HCT116 (cell line): ENCODE measurements around the gene HOXA2. TPM values are rescaled to one million over a fixed set of nuclear protein-coding genes. Genes with fewer than 3 reads are reported as not detected.
A peak's percentile ranks its signal among the peaks of the same experiment; 100 is the strongest.

Source experiments
- ATAC-seq: fragments of 200-7000 bp; cut with Tn5 transposase; 2 replicates; pipeline ENCODE4 v1.9.1; 2020; ENCODE audit warnings: mild to moderate bottlenecking, moderate library complexity
- BruUV-seq: library from RNA; stranded (reverse); fragments of 400-500 nt; replicated peaks from 2 replicates; lab custom pipeline; 2021; lab: Mats Ljungman, UMichigan
- CTCF ChIA-PET: fragments of 300-600 bp; sonication (Branson Sonifier 250); formaldehyde crosslinking; loops from one replicate; lab custom pipeline; 2021; ENCODE audit warnings: antibody characterized with exemption; lab: Charles Lee
- POLR2A ChIA-PET: fragments of 300-600, 350-600 bp; sonication (Branson Sonifier 250); formaldehyde crosslinking; loops from one replicate; lab custom pipeline; 2021; ENCODE audit warnings: antibody characterized with exemption; lab: Charles Lee
- RAD21 ChIA-PET, 2 experiments: fragments of 300-600 bp; sonication (Branson Sonifier 250); formaldehyde crosslinking; loops; one replicate each; lab custom pipeline; 2023; ENCODE audit warnings: low total read pairs in 2 of 2; ENCODE audit not compliant: uncharacterized antibody in 2 of 2, unreplicated experiment in 2 of 2, low non-redundant PET in 1 of 2; lab: Charles Lee
- DNase-seq: peaks from one replicate; pipeline ENCODE4 v3.0.0-alpha.2; 2010; ENCODE audit warnings: low read depth, low spot score
- H2AFZ ChIP-seq: fragments of 200-600 bp; shearing (Covaris generic), sonication (generic); 2 replicates; pipeline ENCODE4 v1.6.1; 2017; ENCODE audit warnings: low read depth, mixed run types, mixed read lengths, antibody characterized with exemption, low read length; ENCODE audit not compliant: poor library complexity, severe bottlenecking
- H3K27ac ChIP-seq: 2 replicates; pipeline ENCODE4 v1.5.1; 2012; ENCODE audit warnings: low read depth, low read length
- H3K27me3 ChIP-seq: fragments of 200-600 bp; sonication (generic); 2 replicates; pipeline ENCODE4 v1.6.1; 2016; ENCODE audit warnings: mixed run types, low read length, mixed read lengths; ENCODE audit not compliant: insufficient read depth
- H3K36me3 ChIP-seq, 2 experiments: fragments of 200-500 bp in 1 of 2; fragments of 200-600 bp in 1 of 2; sonication (Bioruptor generic) in 1 of 2; sonication (generic) in 1 of 2; 2 replicates each; pipeline versions ENCODE4 v1.5.1 to v1.6.1; 2014 to 2016; ENCODE audit warnings: low read length in 2 of 2, inconsistent platforms in 1 of 2, mixed read lengths in 1 of 2, mixed run types in 1 of 2; ENCODE audit not compliant: insufficient read depth in 2 of 2, control insufficient read depth in 1 of 2
- H3K4me1 ChIP-seq, 2 experiments: fragments of 200-600 bp in 1 of 2; sonication (generic) in 1 of 2; 2 replicates each; pipeline versions ENCODE4 v1.5.1 to v1.6.1; 2012 to 2017; ENCODE audit warnings: low read length in 2 of 2, inconsistent platforms in 1 of 2, mild to moderate bottlenecking in 1 of 2, mixed read lengths in 1 of 2, mixed run types in 1 of 2, moderate library complexity in 1 of 2; ENCODE audit not compliant: insufficient read depth in 2 of 2, control insufficient read depth in 1 of 2
- H3K4me2 ChIP-seq: fragments of 200-600 bp; sonication (generic); 2 replicates; pipeline ENCODE4 v1.6.1; 2017; ENCODE audit warnings: mixed run types, low read length, mixed read lengths
- H3K4me3 ChIP-seq, 2 experiments: fragments of 200-600 bp in 1 of 2; sonication (generic) in 1 of 2; replicated peaks in 1 of 2; 2 replicates each; pipeline ENCODE4 v1.5.1; 2011 to 2016; ENCODE audit warnings: low read length in 2 of 2, control low read depth in 1 of 2, low read depth in 1 of 2, mild to moderate bottlenecking in 1 of 2, mixed read lengths in 1 of 2, mixed run types in 1 of 2
- H3K79me2 ChIP-seq: fragments of 200-600 bp; sonication (generic); 2 replicates; pipeline ENCODE4 v1.6.1; 2017; ENCODE audit warnings: mild to moderate bottlenecking, mixed run types, low read length, moderate library complexity, mixed read lengths; ENCODE audit not compliant: insufficient read depth
- H3K9ac ChIP-seq: fragments of 200-600 bp; sonication (generic); 2 replicates; pipeline ENCODE4 v1.6.1; 2016; ENCODE audit warnings: low read length, mixed read lengths
- H3K9me2 ChIP-seq: fragments of 200-600 bp; sonication (generic), shearing (Covaris generic); 2 replicates; pipeline ENCODE4 v1.6.1; 2017; ENCODE audit warnings: mixed run types, mild to moderate bottlenecking, moderate library complexity; ENCODE audit not compliant: insufficient read depth
- H3K9me3 ChIP-seq, 2 experiments: fragments of 200-500 bp in 1 of 2; fragments of 200-600 bp in 1 of 2; sonication (Bioruptor generic) in 1 of 2; sonication (generic) in 1 of 2; 2 replicates each; pipeline ENCODE4 v1.6.1; 2014 to 2017; ENCODE audit warnings: low read length in 2 of 2, mixed read lengths in 2 of 2, inconsistent platforms in 1 of 2, low read depth in 1 of 2, mild to moderate bottlenecking in 1 of 2, mixed run types in 1 of 2, moderate library complexity in 1 of 2; ENCODE audit not compliant: control insufficient read depth in 1 of 2, insufficient read depth in 1 of 2
- H4K20me1 ChIP-seq: fragments of 200-600 bp; sonication (generic), shearing (Covaris generic); 2 replicates; pipeline ENCODE4 v1.6.1; 2017; ENCODE audit warnings: mixed run types, mild to moderate bottlenecking, moderate library complexity; ENCODE audit not compliant: insufficient read depth
- CBX3 ChIP-seq: IDR thresholded peaks from 2 replicates; pipeline ENCODE4 v1.6.1; 2012; ENCODE audit warnings: low read depth
- CEBPB ChIP-seq: IDR thresholded peaks from 2 replicates; pipeline ENCODE4 v1.6.1; 2012; ENCODE audit warnings: low read depth
- YY1 ChIP-seq: IDR thresholded peaks from 2 replicates; pipeline ENCODE4 v1.6.1; 2011; ENCODE audit warnings: low read length, low read depth, moderate library complexity, mild to moderate bottlenecking; ENCODE audit not compliant: insufficient replicate concordance; ENCODE audit errors: extremely low read depth
- intact Hi-C: fragments of 100-400 bp; cut with micrococcal nuclease; formaldehyde crosslinking; loops from 2 replicates; pipeline ENCODE4 v1.10.0; 2022
- total RNA-seq: library from RNA; stranded (reverse); gene quantifications from one replicate; pipeline ENCODE4 v1.2.1, GENCODE V29; 2021; ENCODE audit not compliant: unreplicated experiment

HOXA2 gene
- total RNA-seq, 1 experiment from 2014 or later: 0.57 TPM

DNA sequence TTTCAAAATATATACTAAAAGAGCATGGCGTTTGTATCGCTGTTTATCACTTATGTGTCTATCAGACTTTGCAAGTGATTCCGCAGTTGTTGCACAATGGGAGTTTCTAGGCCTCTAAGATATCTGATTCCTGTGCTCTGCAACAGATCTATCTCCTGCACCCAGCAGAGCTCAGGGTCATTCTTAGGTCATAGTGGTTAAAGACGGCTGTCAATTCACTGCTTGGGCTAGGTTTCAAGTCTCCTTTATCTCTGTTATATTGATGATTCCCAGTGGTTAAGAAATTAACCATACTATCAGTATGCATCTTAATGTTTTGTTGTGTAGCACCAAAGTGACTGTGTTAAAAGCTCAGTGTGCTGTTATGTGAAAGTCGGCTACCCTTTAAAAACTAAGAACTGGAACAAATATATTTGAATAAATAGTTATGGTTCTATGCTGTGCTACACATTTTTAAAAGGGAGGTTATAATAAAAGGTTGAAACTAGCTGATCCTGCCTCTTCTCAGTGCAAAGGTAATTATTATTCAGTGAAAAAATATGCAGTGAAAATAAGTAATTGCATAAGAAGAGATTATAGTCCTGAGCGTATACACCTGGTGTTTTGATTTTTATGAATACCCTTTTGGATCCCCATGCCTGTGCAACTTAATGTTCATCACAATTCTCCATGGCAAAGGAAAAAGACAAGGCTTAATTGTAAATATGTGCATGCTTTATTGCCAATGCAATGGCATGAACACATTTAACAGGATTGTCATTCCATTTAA is 30.7 kb downstream of the HOXA2 start:
- POLR2A ChIA-PET: no interaction called here
- Histone ChIP-seq H4K20me1 (no peaks in the 10 kb centered on the region), H3K36me3 (no peaks in the 10 kb centered on the region; a peak in 1 of 4 replicates), H3K79me2 (no peaks in the 10 kb centered on the region), H3K4me3 (no peak overlapping the region), H3K27ac (no peak overlapping the region), H3K9ac (no peak overlapping the region), H3K9me2 (no peaks in the 10 kb centered on the region), H3K27me3 (no peaks in the 10 kb centered on the region), H3K4me2 (peak overlapping the region; percentile 52), H3K4me1 (peaks cover 14 to 17% of the 10 kb centered on the region in 2 experiments), H3K9me3 (no peaks in the 10 kb centered on the region), H2AFZ (peak overlapping the region; percentile 64)
- CTCF ChIA-PET: no interaction called here
- intact Hi-C loops: no loop called here
- RAD21 ChIA-PET: no interaction called here
- BruUV-seq: no TSS peak
- no peak for DNase-seq
- peak; percentile 88 for ATAC-seq
- TF ChIP-seq CEBPB (peak; percentile 37), YY1 (no peak)

GRCh38 chr7:27068259-27068658 is 34.2 kb downstream of the HOXA2 start:
- POLR2A ChIA-PET: no interaction called here
- DNase-seq (no peak), ATAC-seq (no peak)
- Histone ChIP-seq H3K9me2 (no peaks in the 10 kb centered on the region), H3K4me2 (no peak overlapping the region), H3K4me3 (no peak overlapping the region), H3K4me1 (peaks cover 14 to 26% of the 10 kb centered on the region in 2 experiments), H3K79me2 (no peaks in the 10 kb centered on the region), H4K20me1 (no peaks in the 10 kb centered on the region), H3K9me3 (no peaks in the 10 kb centered on the region), H2AFZ (no peak overlapping the region), H3K27me3 (no peaks in the 10 kb centered on the region), H3K9ac (no peak overlapping the region), H3K27ac (no peak overlapping the region), H3K36me3 (no peaks in the 10 kb centered on the region)
- TF ChIP-seq CBX3: no peak
- RAD21 ChIA-PET: no interaction called here
- BruUV-seq: no TSS peak
- CTCF ChIA-PET: no interaction called here
- intact Hi-C loops: no loop called here
